Smooth muscle cell (in vitro differentiated cells): ENCODE results near the gene NR2F1. TPM values are rescaled to one million over a fixed set of nuclear protein-coding genes. Genes with fewer than 3 reads are reported as not detected.

ENCODE experiments used
- DNase-seq: peaks from one replicate; lab custom pipeline; 2025; ENCODE audit not compliant: unreplicated experiment; lab: John Stamatoyannopoulos, UW
- H2AFZ ChIP-seq: fragments of 200-600 bp; sonication (generic); 2 replicates; pipeline ENCODE4 v1.6.0; 2016; ENCODE audit warnings: antibody characterized with exemption, low read depth, mild to moderate bottlenecking
- H3F3A ChIP-seq: fragments of 200-600 bp; sonication (generic); 2 replicates; pipeline ENCODE4 v1.6.0; 2017; ENCODE audit warnings: antibody characterized with exemption, low read depth
- H3K27ac ChIP-seq: fragments of 200-600 bp; sonication (generic); 2 replicates; pipeline ENCODE4 v1.5.1; 2016; ENCODE audit warnings: low read depth, mild to moderate bottlenecking
- H3K27me3 ChIP-seq: fragments of 200-600 bp; sonication (generic); 2 replicates; pipeline ENCODE4 v1.6.1; 2016; ENCODE audit warnings: low read depth, mild to moderate bottlenecking
- H3K36me3 ChIP-seq: fragments of 200-600 bp; sonication (generic); 2 replicates; pipeline ENCODE4 v1.5.1; 2016; ENCODE audit warnings: low read depth
- H3K4me1 ChIP-seq: fragments of 200-600 bp; sonication (generic); 2 replicates; pipeline ENCODE4 v1.5.1; 2016; ENCODE audit warnings: low read depth
- H3K4me2 ChIP-seq: fragments of 200-600 bp; sonication (generic); 2 replicates; pipeline ENCODE4 v1.6.0; 2016; ENCODE audit warnings: mild to moderate bottlenecking
- H3K4me3 ChIP-seq: fragments of 200-600 bp; sonication (generic); 2 replicates; pipeline ENCODE4 v1.5.1; 2016; ENCODE audit warnings: mild to moderate bottlenecking
- H3K79me2 ChIP-seq: fragments of 200-600 bp; sonication (generic); 2 replicates; pipeline ENCODE4 v1.6.0; 2016; ENCODE audit warnings: low read depth, mild to moderate bottlenecking
- H3K9ac ChIP-seq: fragments of 200-600 bp; sonication (generic); 2 replicates; pipeline ENCODE4 v1.6.0; 2016; ENCODE audit warnings: low read depth
- H3K9me3 ChIP-seq: fragments of 200-600 bp; sonication (generic); replicated peaks from 2 replicates; pipeline ENCODE4 v1.5.1; 2016; ENCODE audit warnings: low read depth
- H4K20me1 ChIP-seq: fragments of 200-600 bp; sonication (generic); 2 replicates; pipeline ENCODE4 v1.6.0; 2016; ENCODE audit warnings: low read depth
- WGBS: methylation state at CpG from one replicate; pipeline ENCODE4 v1.1.7; 2016; ENCODE audit warnings: low lambda C conversion rate; 5-methylcytosine and 5-hydroxymethylcytosine counted together
- polyA plus RNA-seq: library from polyadenylated mRNA; unstranded; fragments of >200 nt; fragmentation: Nextera tagmentation; extraction: Ambion mirVana; gene quantifications from 2 replicates; pipeline ENCODE4 v1.2.1, GENCODE V29; 2016
- total RNA-seq: library from RNA; depleted of rRNA; stranded (reverse); fragments of >200 nt; gene quantifications from 2 replicates; pipeline ENCODE4 v1.2.3, GENCODE V29; 2014
- TF ChIP-seq, protein P1 (sequence below): fragments of 200-600 bp; sonication (generic); IDR thresholded peaks from 2 replicates; pipeline ENCODE4 v1.5.1; 2017; ENCODE audit warnings: borderline replicate concordance, mild to moderate bottlenecking, antibody characterized with exemption; ENCODE audit not compliant: insufficient read depth, poor library complexity, severe bottlenecking

The NR2F1 gene
- total and polyA plus RNA-seq, 2 experiments from 2014 or later, result 6.0 to 8.2 TPM

- H4K20me1 ChIP-seq, result peaks cover 59% of the 10 kb centered on the region
- no peaks in the 10 kb centered on the region for H3K9me3 ChIP-seq
- TF ChIP-seq, protein P1, sequence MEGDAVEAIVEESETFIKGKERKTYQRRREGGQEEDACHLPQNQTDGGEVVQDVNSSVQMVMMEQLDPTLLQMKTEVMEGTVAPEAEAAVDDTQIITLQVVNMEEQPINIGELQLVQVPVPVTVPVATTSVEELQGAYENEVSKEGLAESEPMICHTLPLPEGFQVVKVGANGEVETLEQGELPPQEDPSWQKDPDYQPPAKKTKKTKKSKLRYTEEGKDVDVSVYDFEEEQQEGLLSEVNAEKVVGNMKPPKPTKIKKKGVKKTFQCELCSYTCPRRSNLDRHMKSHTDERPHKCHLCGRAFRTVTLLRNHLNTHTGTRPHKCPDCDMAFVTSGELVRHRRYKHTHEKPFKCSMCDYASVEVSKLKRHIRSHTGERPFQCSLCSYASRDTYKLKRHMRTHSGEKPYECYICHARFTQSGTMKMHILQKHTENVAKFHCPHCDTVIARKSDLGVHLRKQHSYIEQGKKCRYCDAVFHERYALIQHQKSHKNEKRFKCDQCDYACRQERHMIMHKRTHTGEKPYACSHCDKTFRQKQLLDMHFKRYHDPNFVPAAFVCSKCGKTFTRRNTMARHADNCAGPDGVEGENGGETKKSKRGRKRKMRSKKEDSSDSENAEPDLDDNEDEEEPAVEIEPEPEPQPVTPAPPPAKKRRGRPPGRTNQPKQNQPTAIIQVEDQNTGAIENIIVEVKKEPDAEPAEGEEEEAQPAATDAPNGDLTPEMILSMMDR, result no peak
- peaks cover 79% of the 10 kb centered on the region for H3K4me1 ChIP-seq
- 54% methylated on average over 6 of the region's 6 CpGs for WGBS
- peaks cover 87% of the 10 kb centered on the region for H3K27me3 ChIP-seq
- no peak overlapping the region for H3K4me2 ChIP-seq
- no peak overlapping the region for H2AFZ ChIP-seq
- DNase-seq, result no peak
- H3F3A ChIP-seq, result no peaks in the 10 kb centered on the region
- H3K79me2 ChIP-seq, result peaks cover 6% of the 10 kb centered on the region
- H3K4me3 ChIP-seq, result no peak overlapping the region
- no peak overlapping the region for H3K9ac ChIP-seq
- H3K36me3 ChIP-seq, result no peaks in the 10 kb centered on the region
- H3K27ac ChIP-seq, result no peak overlapping the region
Measured at GRCh38 chr5:93575461-93576414, 7.3 kb upstream of the NR2F1 start.

DNA sequence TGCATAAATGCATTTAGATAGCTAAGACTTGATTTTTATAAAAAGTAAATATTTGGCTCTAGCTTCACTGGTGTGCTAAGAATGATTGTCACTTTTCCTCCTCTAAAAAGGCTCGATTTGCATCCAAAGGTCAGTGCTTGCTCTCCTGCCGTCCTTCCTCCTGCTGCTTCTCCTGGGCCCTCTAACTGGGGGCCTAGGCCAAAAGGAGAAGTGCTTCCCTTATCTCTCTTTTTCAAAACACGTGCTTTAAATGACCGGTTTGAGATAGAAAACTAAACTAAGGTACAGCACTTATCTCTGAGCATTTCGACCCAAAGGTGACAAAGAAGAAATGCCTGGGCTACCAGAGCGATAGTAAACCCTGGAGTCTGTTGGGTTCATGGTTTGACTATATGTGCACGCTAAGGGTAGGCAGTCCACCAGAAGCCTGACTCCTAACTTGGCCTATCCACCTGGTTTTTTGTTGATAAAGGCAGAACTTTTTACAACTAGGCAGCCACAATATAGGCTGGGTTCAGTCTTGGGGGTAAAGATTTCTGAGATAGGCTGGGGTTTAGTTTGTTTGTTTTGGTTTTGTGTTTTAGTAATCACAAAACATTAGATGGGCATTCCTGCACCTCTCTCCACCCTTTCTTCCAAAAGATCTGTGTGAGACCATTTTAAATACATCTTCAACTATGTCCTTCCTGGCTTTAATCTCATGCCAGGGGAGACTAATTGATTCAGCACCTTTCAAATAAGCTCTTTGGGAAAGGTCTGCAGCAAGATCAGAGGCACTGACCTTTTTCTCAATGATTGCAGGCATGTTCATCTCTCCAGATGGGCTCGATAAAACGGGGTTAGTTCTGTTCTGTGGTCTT lies 5.8 kb upstream of the NR2F1 start:
- no peaks in the 10 kb centered on the region for H3K36me3 ChIP-seq
- WGBS, result 52% methylated on average over 9 of the region's 9 CpGs
- no peaks in the 10 kb centered on the region for H3K9me3 ChIP-seq
- H2AFZ ChIP-seq, result no peak overlapping the region
- DNase-seq, result no peak
- peaks cover 44% of the 10 kb centered on the region for H4K20me1 ChIP-seq
- H3K4me2 ChIP-seq, result no peak overlapping the region
- H3K4me3 ChIP-seq, result no peak overlapping the region
- H3K79me2 ChIP-seq, result peaks cover 6% of the 10 kb centered on the region
- TF ChIP-seq, protein P1, result no peak
- H3K27ac ChIP-seq, result no peak overlapping the region
- no peak overlapping the region for H3K9ac ChIP-seq
- peaks cover 69% of the 10 kb centered on the region for H3K4me1 ChIP-seq
- H3F3A ChIP-seq, result no peaks in the 10 kb centered on the region
- peaks cover 76% of the 10 kb centered on the region for H3K27me3 ChIP-seq

GRCh38 chr5:93577854-93578812 lies 4.9 kb upstream of the NR2F1 start:
- peaks cover 72% of the 10 kb centered on the region for H3K27me3 ChIP-seq
- H2AFZ ChIP-seq, result peak overlapping the region; percentile 72
- peak overlapping the region; percentile 79 for H3K4me3 ChIP-seq
- H3F3A ChIP-seq, result no peaks in the 10 kb centered on the region
- peaks cover 35% of the 10 kb centered on the region for H4K20me1 ChIP-seq
- H3K27ac ChIP-seq, result no peak overlapping the region
- H3K9me3 ChIP-seq, result no peaks in the 10 kb centered on the region
- H3K4me2 ChIP-seq, result peak overlapping the region; percentile 98
- no peak overlapping the region for H3K9ac ChIP-seq
- peaks cover 60% of the 10 kb centered on the region for H3K4me1 ChIP-seq
- no peaks in the 10 kb centered on the region for H3K36me3 ChIP-seq
- DNase-seq, result no peak
- peaks cover 6% of the 10 kb centered on the region for H3K79me2 ChIP-seq
- WGBS, result 38% methylated on average over 25 of the region's 25 CpGs
- TF ChIP-seq, protein P1, result no peak
